Thoracic aorta (tissue), 2 donors: Measurements from ENCODE around the gene RLN3. TPM values are rescaled to one million over a fixed set of nuclear protein-coding genes. Genes with fewer than 3 reads are reported as not detected.

Experiments used
- ATAC-seq: fragments of 150-250 bp; one replicate; pipeline ENCODE4 v1.8.0; 2017; ENCODE audit warnings: low read depth; ENCODE audit not compliant: insufficient number of reproducible peaks, low FRiP score
- DNase-seq: peaks from one replicate; pipeline ENCODE4 v3.0.0-alpha.2; 2020; ENCODE audit warnings: low spot score
- H3K27ac ChIP-seq, 2 donors: fragments of 200-600 bp; sonication (generic); 1 replicate in 1 of 2; 2 replicates in 1 of 2; pipeline ENCODE4 v1.5.1; 2016; ENCODE audit warnings: mild to moderate bottlenecking in 2 of 2, moderate library complexity in 2 of 2
- H3K27me3 ChIP-seq: fragments of 200-600 bp; sonication (generic); replicated peaks from 2 replicates; pipeline ENCODE4 v1.6.0; 2016; ENCODE audit warnings: mild to moderate bottlenecking; ENCODE audit not compliant: insufficient read depth
- H3K36me3 ChIP-seq: fragments of 200-600 bp; sonication (generic); one replicate; pipeline ENCODE4 v1.5.1; 2016
- H3K4me1 ChIP-seq, 2 donors: fragments of 200-600 bp; sonication (generic); 1 replicate in 1 of 2; 2 replicates in 1 of 2; pipeline versions ENCODE4 v1.5.1 to v1.6.0; 2016; ENCODE audit warnings: low read depth in 2 of 2, mild to moderate bottlenecking in 1 of 2; ENCODE audit not compliant: control insufficient read depth in 1 of 2
- H3K4me3 ChIP-seq: fragments of 200-600 bp; sonication (generic); 2 replicates; pipeline ENCODE4 v1.5.1; 2016; ENCODE audit warnings: mild to moderate bottlenecking
- H3K9me3 ChIP-seq: fragments of 200-600 bp; sonication (generic); 2 replicates; pipeline ENCODE4 v1.5.1; 2016
- CTCF ChIP-seq: fragments of 200-600 bp; sonication (generic); IDR thresholded peaks from one replicate; pipeline ENCODE4 v1.5.1; 2019; ENCODE audit warnings: antibody characterized with exemption
- total RNA-seq, 2 donors: library from RNA; depleted of rRNA; stranded (reverse); fragments of >200 nt; gene quantifications; one replicate each; pipeline versions ENCODE4 v1.1.0 to v1.2.3, GENCODE V29; 2016

The RLN3 gene
- total RNA-seq, 2 donors from 2014 or later: not detected

DNA sequence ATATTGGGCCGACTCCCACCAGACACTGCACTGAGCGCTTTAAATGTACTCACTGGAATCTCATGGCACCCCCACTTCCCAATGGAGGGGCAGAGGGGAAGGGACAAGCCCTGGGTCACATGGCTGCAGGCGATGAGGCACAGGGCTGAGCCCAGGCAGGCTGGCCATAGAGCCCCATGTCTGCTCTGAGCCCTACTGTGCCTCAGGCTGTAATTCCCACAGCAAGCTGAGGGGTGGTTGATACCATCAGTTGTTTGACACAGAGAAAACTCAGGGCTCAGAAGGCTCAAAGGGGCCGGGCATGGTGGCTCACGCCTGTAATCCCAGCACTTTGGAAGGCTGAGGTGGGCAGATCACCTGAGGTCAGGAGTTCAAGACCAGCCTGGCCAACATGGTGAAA lies 46.9 kb upstream of the RLN3 start:
- Histone ChIP-seq H3K4me3 (no peak overlapping the region), H3K27ac (no peak overlapping the region), H3K9me3 (no peaks in the 10 kb centered on the region), H3K4me1 (peaks cover 15 to 20% of the 10 kb centered on the region in 2 donors), H3K27me3 (no peaks in the 10 kb centered on the region), H3K36me3 (no peaks in the 10 kb centered on the region)
- ATAC-seq: no peak
- no peak for DNase-seq
- no peak for TF ChIP-seq CTCF

GRCh38 chr19:13981467-13981866 lies 46.5 kb upstream of the RLN3 start:
- Histone ChIP-seq H3K9me3 (no peaks in the 10 kb centered on the region), H3K27ac (no peak overlapping the region), H3K36me3 (no peaks in the 10 kb centered on the region), H3K4me1 (peaks cover 18 to 24% of the 10 kb centered on the region in 2 donors), H3K4me3 (no peak overlapping the region), H3K27me3 (no peaks in the 10 kb centered on the region)
- ATAC-seq (no peak), DNase-seq (no peak)
- TF ChIP-seq CTCF: no peak

- H3K4me1 ChIP-seq: peaks cover 24 to 30% of the 10 kb centered on the region in 2 donors
- TF ChIP-seq CTCF: no peak
- no peaks in the 10 kb centered on the region for H3K27me3 ChIP-seq
- ATAC-seq (no peak), DNase-seq (no peak)
- H3K4me3 ChIP-seq: no peak overlapping the region
- no peaks in the 10 kb centered on the region for H3K36me3 ChIP-seq
- H3K9me3 ChIP-seq: no peaks in the 10 kb centered on the region
- no peak overlapping the region for H3K27ac ChIP-seq
Observed at GRCh38 chr19:13981988-13982501, 45.9 kb upstream of the RLN3 start.

- Histone ChIP-seq H3K4me3 (no peak overlapping the region), H3K27ac (no peak overlapping the region)
- ATAC-seq: no peak
Observed at GRCh38 chr19:13982773-13983172, 45.2 kb upstream of the RLN3 start.

DNA sequence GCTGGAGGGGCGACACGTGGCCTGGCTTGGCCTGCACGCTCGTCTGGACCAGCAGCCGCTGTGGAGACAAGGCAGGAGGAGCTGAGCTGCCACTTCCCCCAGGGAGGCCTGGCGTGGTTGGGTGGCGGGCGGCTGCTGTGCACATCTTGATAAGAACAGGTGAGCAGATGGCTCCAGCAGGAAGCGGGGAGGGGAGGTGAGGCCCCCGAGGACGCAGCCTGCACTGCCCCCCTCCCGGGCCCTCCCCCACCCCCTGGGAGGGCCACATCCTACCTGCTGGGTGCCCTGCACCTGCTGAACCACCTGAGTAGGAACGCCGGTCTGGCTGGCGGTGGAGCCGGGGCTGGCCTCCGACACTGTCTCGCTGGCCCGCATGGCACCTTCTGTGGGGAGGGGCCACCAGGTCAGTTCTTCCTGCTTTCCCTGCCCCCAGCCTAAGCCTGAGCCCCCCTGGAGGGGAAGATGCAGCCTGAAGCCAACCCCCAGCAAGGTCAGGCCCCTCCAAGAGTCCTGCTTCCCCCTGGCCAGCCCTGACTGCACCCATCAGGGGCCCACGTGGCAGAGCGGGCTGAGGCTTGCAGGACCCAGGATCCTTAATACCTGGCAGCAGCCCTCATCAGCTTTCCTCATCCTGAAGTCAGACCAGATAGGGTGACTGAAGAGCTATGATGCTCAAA lies 44.6 kb upstream of the RLN3 start:
- H3K4me3 ChIP-seq: no peak overlapping the region
- no peak for TF ChIP-seq CTCF
- H3K36me3 ChIP-seq: no peaks in the 10 kb centered on the region
- ATAC-seq: no peak
- H3K4me1 ChIP-seq: peaks cover 24 to 32% of the 10 kb centered on the region in 2 donors
- no peak overlapping the region for H3K27ac ChIP-seq
- H3K9me3 ChIP-seq: no peaks in the 10 kb centered on the region
- no peaks in the 10 kb centered on the region for H3K27me3 ChIP-seq
- no peak for DNase-seq

More at GRCh38 chr19:13982773-13983172, 45.2 kb upstream of the RLN3 start:
- no peak for DNase-seq
- H3K36me3 ChIP-seq: no peaks in the 10 kb centered on the region
- H3K27me3 ChIP-seq: no peaks in the 10 kb centered on the region
- no peak for TF ChIP-seq CTCF
- H3K4me1 ChIP-seq: peaks cover 29 to 37% of the 10 kb centered on the region in 2 donors
- no peaks in the 10 kb centered on the region for H3K9me3 ChIP-seq
